Endothelial cell of umbilical vein (primary cell): ENCODE data around the gene ZNF816.

Source experiments
- EZH2 ChIP-seq: IDR thresholded peaks from 2 replicates; pipeline ENCODE4 v1.6.1; 2012; ENCODE audit warnings: borderline replicate concordance, low read depth, mild to moderate bottlenecking, moderate library complexity, low read length, inconsistent platforms; ENCODE audit not compliant: severe bottlenecking
- FOS ChIP-seq: IDR thresholded peaks from 2 replicates; pipeline ENCODE4 v1.6.1; 2011; ENCODE audit warnings: mild to moderate bottlenecking, low read length, moderate library complexity, borderline replicate concordance; ENCODE audit not compliant: insufficient read depth
- GATA2 ChIP-seq: IDR thresholded peaks from 2 replicates; pipeline ENCODE4 v1.7.0; 2011; ENCODE audit warnings: low read depth, mild to moderate bottlenecking, moderate library complexity, mixed read lengths, low read length; ENCODE audit not compliant: insufficient read length, insufficient read depth
- JUN ChIP-seq: IDR thresholded peaks from 2 replicates; pipeline ENCODE4 v1.6.1; 2011; ENCODE audit warnings: borderline replicate concordance, low read depth; ENCODE audit not compliant: insufficient read length, insufficient read depth
- MYC ChIP-seq: IDR thresholded peaks from one replicate; pipeline ENCODE4 v1.6.1; 2011; ENCODE audit warnings: mild to moderate bottlenecking, low read depth, low read length
- POLR2A ChIP-seq: IDR thresholded peaks from 2 replicates; pipeline ENCODE4 v1.6.1; 2012; ENCODE audit warnings: low read depth, mild to moderate bottlenecking, control low read depth, low read length
- POLR2AphosphoS5 ChIP-seq: IDR thresholded peaks from 2 replicates; pipeline ENCODE4 v1.6.1; 2012; ENCODE audit warnings: low read depth, mild to moderate bottlenecking, control low read depth, low read length, moderate library complexity; ENCODE audit not compliant: insufficient read depth
- TF ChIP-seq, protein P1 (sequence below), 2 donors: IDR thresholded peaks; 1 replicate in 1 of 2; 2 replicates in 1 of 2; pipeline ENCODE4 v1.5.1; 2011; ENCODE audit warnings: low read length in 2 of 2, mild to moderate bottlenecking in 2 of 2, moderate library complexity in 2 of 2, control low read depth in 1 of 2, inconsistent platforms in 1 of 2, low read depth in 1 of 2; ENCODE audit not compliant: insufficient read depth in 1 of 2; ENCODE audit errors: extremely low read depth in 1 of 2
- TF ChIP-seq, protein P2 (sequence below): IDR thresholded peaks from 2 replicates; pipeline ENCODE4 v1.6.1; 2011; ENCODE audit not compliant: insufficient read depth, insufficient read length

DNA sequence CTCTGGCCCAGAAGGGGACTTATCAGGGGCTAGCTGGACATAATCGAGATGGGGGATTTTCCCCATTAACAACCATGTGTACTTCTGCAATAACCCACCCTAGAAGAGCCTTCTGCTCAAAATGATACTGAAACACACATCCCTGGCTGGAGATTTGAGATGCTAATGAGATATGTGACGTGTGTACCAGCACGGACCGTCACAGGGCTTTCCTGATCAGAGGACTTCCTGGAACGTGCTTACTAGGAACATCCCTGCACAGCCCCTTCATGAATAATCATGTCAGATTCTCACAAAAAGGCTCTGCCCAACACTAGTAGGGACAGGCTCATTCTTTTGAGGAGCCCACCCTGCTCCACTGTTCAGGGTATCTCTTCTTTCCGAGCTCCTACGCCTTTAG is 44.5 kb upstream of the ZNF816 start:
- TF ChIP-seq, protein P1, sequence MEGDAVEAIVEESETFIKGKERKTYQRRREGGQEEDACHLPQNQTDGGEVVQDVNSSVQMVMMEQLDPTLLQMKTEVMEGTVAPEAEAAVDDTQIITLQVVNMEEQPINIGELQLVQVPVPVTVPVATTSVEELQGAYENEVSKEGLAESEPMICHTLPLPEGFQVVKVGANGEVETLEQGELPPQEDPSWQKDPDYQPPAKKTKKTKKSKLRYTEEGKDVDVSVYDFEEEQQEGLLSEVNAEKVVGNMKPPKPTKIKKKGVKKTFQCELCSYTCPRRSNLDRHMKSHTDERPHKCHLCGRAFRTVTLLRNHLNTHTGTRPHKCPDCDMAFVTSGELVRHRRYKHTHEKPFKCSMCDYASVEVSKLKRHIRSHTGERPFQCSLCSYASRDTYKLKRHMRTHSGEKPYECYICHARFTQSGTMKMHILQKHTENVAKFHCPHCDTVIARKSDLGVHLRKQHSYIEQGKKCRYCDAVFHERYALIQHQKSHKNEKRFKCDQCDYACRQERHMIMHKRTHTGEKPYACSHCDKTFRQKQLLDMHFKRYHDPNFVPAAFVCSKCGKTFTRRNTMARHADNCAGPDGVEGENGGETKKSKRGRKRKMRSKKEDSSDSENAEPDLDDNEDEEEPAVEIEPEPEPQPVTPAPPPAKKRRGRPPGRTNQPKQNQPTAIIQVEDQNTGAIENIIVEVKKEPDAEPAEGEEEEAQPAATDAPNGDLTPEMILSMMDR (IDR thresholded peaks at IDR 0.05; ENCODE audit: extremely low read depth in 1 of 2, insufficient read depth in 1 of 2, low read depth in 1 of 2, low read length in 2 of 2), result no peak
- TF ChIP-seq POLR2A, result no peak
- TF ChIP-seq, protein P2, sequence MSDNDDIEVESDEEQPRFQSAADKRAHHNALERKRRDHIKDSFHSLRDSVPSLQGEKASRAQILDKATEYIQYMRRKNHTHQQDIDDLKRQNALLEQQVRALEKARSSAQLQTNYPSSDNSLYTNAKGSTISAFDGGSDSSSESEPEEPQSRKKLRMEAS, result no peak
- TF ChIP-seq POLR2AphosphoS5, result no peak
- no peak for TF ChIP-seq EZH2
- no peak for TF ChIP-seq FOS
- TF ChIP-seq MYC, result no peak
- TF ChIP-seq JUN, result no peak
- TF ChIP-seq GATA2, result no peak
